Thyroid gland (tissue), 4 donors: ENCODE measurements around the gene MCAT.

Experiments
- POLR2A ChIP-seq, 2 donors: fragments of 450-650 bp; IDR thresholded peaks; one replicate each; pipeline ENCODE4 v1.6.1; 2017; ENCODE audit warnings: antibody characterized with exemption in 2 of 2, mild to moderate bottlenecking in 2 of 2, moderate library complexity in 1 of 2
- TF ChIP-seq, protein P1 (sequence below), 6 experiments: fragments of 200-600 bp in 3 of 6; fragments of 450-650 bp in 3 of 6; sonication (generic) in 3 of 6; IDR thresholded peaks; one replicate each; pipeline ENCODE4 v1.5.1; 2016 to 2019; ENCODE audit warnings: antibody characterized with exemption in 6 of 6, mild to moderate bottlenecking in 2 of 6, inconsistent platforms in 1 of 6, moderate library complexity in 1 of 6

DNA sequence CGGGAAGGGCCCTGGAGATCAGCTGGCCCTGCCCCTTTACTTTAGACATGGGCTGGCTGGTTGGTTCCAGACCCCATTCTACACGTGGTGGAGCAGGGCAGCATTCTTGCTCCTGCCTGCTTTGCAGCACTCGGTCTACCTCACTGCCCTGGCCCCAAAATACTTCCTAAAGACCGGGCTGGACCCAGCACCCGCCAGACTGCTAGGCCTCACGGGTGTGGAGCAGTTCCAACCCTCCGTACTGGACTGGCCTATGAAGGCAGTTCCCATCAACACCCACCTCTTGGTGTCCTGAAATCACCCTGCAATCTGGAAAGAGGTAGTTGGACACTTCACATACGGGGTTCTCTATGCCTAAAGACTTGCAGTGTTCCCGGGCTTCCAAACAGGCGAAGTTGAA, 6.4 kb downstream of the MCAT start:
- TF ChIP-seq, protein P1, sequence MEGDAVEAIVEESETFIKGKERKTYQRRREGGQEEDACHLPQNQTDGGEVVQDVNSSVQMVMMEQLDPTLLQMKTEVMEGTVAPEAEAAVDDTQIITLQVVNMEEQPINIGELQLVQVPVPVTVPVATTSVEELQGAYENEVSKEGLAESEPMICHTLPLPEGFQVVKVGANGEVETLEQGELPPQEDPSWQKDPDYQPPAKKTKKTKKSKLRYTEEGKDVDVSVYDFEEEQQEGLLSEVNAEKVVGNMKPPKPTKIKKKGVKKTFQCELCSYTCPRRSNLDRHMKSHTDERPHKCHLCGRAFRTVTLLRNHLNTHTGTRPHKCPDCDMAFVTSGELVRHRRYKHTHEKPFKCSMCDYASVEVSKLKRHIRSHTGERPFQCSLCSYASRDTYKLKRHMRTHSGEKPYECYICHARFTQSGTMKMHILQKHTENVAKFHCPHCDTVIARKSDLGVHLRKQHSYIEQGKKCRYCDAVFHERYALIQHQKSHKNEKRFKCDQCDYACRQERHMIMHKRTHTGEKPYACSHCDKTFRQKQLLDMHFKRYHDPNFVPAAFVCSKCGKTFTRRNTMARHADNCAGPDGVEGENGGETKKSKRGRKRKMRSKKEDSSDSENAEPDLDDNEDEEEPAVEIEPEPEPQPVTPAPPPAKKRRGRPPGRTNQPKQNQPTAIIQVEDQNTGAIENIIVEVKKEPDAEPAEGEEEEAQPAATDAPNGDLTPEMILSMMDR (IDR thresholded peaks at IDR 0.05), result no peak
- TF ChIP-seq POLR2A (IDR thresholded peaks at IDR 0.05), result no peak
